ENCODE data around the gene ERMAP. TPM values are rescaled to one million over a fixed set of nuclear protein-coding genes. Genes with fewer than 3 reads are reported as not detected.

The ERMAP gene
- total and polyA plus RNA-seq, 10 of the 15 experiments (the other 5 are each of a cell fraction or from before 2014, with no cell fraction given), result 1.4 to 6.8 (median 4.1) TPM

- TF ChIP-seq BCL3 (IDR thresholded peaks at IDR 0.05; ENCODE audit: borderline replicate concordance, insufficient read depth, low read depth, low read length, poor library complexity, severe bottlenecking) (no peak), ATF3 (IDR thresholded peaks at IDR 0.05; ENCODE audit: borderline replicate concordance, extremely low read depth, low read depth, low read length) (no peak), CBX5 (IDR thresholded peaks at IDR 0.05; ENCODE audit: low read depth) (no peak), RUNX3 (IDR thresholded peaks at IDR 0.05; ENCODE audit: low read length) (no peak), BACH1 (IDR thresholded peaks at IDR 0.05; ENCODE audit: borderline replicate concordance) (no peak)
- TF ChIP-seq, protein P1, sequence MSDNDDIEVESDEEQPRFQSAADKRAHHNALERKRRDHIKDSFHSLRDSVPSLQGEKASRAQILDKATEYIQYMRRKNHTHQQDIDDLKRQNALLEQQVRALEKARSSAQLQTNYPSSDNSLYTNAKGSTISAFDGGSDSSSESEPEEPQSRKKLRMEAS (IDR thresholded peaks at IDR 0.05; ENCODE audit: low read depth, low read length), result no peak
Observed at GRCh38 chr1:42889264-42889663, 72.3 kb downstream of the ERMAP start (continued).

GRCh38 chr1:42891465-42892138, 74.7 kb downstream of the ERMAP start:
- DNase-seq (ENCODE audit: low read depth, low spot score) (no peak), ATAC-seq (no peak), FAIRE-seq (no peak)
- ChIA-PET POLR2A (no interaction called here), SMC1A (ENCODE audit: uncharacterized antibody, unreplicated experiment) (no interaction called here), RAD21 (ENCODE audit: unreplicated experiment) (interaction anchor here (1.5 kb wide), 1 partner anchor 12 kb away, joined by 3 read pairs; no protein-coding TSS in a partner anchor), CTCF (interaction anchor here (0.6 to 1.4 kb wide), 3 partner anchors 124 to 974 kb away, joined by 3 to 5 read pairs (median 3); partner anchors contain the start of genes C1orf50 and P3H1)
- Histone ChIP-seq H3K4me1 (ENCODE audit: control insufficient read depth, insufficient read depth, low read length) (no peaks in the 10 kb centered on the region), H4K20me1 (ENCODE audit: control insufficient read depth, insufficient read depth) (no peaks in the 10 kb centered on the region), H3K27me3 (replicated peaks in 1 of 2; ENCODE audit: control insufficient read depth in 2 of 2, insufficient read depth in 2 of 2, low read length in 1 of 2) (no peaks in the 10 kb centered on the region), H3K9ac (ENCODE audit: control insufficient read depth, insufficient read depth, low read length) (no peak overlapping the region), H3K27ac (ENCODE audit: control insufficient read depth, insufficient read depth) (no peak overlapping the region), H3K79me2 (ENCODE audit: control insufficient read depth, insufficient read depth, low read length) (no peaks in the 10 kb centered on the region), H2AFZ (ENCODE audit: control insufficient read depth, low read depth, low read length) (no peak overlapping the region), H3K36me3 (ENCODE audit: control insufficient read depth in 2 of 2, insufficient read depth in 2 of 2, low read length in 1 of 2) (no peaks in the 10 kb centered on the region), H3K4me2 (ENCODE audit: control insufficient read depth, insufficient read depth) (no peak overlapping the region), H3K4me3 (no peak overlapping the region), H3K9me3 (replicated peaks; ENCODE audit: control insufficient read depth, insufficient read depth, low read length) (no peaks in the 10 kb centered on the region)
- in situ Hi-C loops (cut with MboI), result no loop called here
- 55% methylated on average over 5 of the region's 5 CpGs for WGBS (ENCODE audit: insufficient coverage, insufficient replicate concordance, low lambda C conversion rate, missing lambda C conversion rate)
- intact Hi-C loops (cut with micrococcal nuclease; ENCODE audit: unreplicated experiment), result no loop called here
- no TSS peak for BruUV-seq (replicated peaks)
- TF ChIP-seq POLR2AphosphoS5 (IDR thresholded peaks at IDR 0.05; ENCODE audit: low read length), result no peak
- TF ChIP-seq KLF5 (IDR thresholded peaks at IDR 0.05; ENCODE audit: partially characterized antibody), result no peak
- TF ChIP-seq ZSCAN29 (IDR thresholded peaks at IDR 0.05), result no peak
- TF ChIP-seq, protein P2, sequence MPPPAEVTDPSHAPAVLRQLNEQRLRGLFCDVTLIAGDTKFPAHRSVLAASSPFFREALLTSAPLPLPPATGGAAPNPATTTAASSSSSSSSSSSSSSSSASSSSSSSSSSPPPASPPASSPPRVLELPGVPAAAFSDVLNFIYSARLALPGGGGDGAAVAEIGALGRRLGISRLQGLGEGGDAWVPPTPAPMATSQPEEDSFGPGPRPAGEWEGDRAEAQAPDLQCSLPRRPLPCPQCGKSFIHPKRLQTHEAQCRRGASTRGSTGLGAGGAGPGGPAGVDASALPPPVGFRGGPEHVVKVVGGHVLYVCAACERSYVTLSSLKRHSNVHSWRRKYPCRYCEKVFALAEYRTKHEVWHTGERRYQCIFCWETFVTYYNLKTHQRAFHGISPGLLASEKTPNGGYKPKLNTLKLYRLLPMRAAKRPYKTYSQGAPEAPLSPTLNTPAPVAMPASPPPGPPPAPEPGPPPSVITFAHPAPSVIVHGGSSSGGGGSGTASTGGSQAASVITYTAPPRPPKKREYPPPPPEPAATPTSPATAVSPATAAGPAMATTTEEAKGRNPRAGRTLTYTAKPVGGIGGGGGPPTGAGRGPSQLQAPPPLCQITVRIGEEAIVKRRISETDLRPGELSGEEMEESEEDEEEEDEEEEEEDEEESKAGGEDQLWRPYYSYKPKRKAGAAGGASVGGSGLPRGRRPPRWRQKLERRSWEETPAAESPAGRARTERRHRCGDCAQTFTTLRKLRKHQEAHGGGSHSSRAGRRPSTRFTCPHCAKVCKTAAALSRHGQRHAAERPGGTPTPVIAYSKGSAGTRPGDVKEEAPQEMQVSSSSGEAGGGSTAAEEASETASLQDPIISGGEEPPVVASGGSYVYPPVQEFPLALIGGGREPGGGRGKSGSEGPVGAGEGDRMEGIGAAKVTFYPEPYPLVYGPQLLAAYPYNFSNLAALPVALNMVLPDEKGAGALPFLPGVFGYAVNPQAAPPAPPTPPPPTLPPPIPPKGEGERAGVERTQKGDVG (CRISPR knock-in tag; IDR thresholded peaks at IDR 0.05), result no peak
- TF ChIP-seq MTA3 (IDR thresholded peaks at IDR 0.05; ENCODE audit: borderline replicate concordance, low read length), result no peak
- TF ChIP-seq ZNF24 (IDR thresholded peaks at IDR 0.05), result no peak
- TF ChIP-seq, protein P3, sequence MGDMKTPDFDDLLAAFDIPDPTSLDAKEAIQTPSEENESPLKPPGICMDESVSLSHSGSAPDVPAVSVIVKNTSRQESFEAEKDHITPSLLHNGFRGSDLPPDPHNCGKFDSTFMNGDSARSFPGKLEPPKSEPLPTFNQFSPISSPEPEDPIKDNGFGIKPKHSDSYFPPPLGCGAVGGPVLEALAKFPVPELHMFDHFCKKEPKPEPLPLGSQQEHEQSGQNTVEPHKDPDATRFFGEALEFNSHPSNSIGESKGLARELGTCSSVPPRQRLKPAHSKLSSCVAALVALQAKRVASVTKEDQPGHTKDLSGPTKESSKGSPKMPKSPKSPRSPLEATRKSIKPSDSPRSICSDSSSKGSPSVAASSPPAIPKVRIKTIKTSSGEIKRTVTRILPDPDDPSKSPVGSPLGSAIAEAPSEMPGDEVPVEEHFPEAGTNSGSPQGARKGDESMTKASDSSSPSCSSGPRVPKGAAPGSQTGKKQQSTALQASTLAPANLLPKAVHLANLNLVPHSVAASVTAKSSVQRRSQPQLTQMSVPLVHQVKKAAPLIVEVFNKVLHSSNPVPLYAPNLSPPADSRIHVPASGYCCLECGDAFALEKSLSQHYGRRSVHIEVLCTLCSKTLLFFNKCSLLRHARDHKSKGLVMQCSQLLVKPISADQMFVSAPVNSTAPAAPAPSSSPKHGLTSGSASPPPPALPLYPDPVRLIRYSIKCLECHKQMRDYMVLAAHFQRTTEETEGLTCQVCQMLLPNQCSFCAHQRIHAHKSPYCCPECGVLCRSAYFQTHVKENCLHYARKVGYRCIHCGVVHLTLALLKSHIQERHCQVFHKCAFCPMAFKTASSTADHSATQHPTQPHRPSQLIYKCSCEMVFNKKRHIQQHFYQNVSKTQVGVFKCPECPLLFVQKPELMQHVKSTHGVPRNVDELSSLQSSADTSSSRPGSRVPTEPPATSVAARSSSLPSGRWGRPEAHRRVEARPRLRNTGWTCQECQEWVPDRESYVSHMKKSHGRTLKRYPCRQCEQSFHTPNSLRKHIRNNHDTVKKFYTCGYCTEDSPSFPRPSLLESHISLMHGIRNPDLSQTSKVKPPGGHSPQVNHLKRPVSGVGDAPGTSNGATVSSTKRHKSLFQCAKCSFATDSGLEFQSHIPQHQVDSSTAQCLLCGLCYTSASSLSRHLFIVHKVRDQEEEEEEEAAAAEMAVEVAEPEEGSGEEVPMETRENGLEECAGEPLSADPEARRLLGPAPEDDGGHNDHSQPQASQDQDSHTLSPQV (IDR thresholded peaks at IDR 0.05), result no peak
